Gastrocnemius medialis (tissue), 4 donors: ENCODE data around the gene MINDY4. TPM values are rescaled to one million over a fixed set of nuclear protein-coding genes. Genes with fewer than 3 reads are reported as not detected.
A peak's percentile ranks its signal among the peaks of the same experiment; 100 is the strongest.

Experiments
- ATAC-seq, 2 donors: fragments of 150-250 bp; one replicate each; pipeline ENCODE4 v1.9.1; 2016
- DNase-seq, 2 donors: peaks; one replicate each; pipeline ENCODE4 v3.0.0-alpha.2; 2019
- H3K27ac ChIP-seq, 4 donors: fragments of 200-600 bp; sonication (generic); 1 replicate in 1 of 4; 2 replicates in 3 of 4; pipeline ENCODE4 v1.5.1; 2016 to 2018; ENCODE audit warnings: mild to moderate bottlenecking in 2 of 4, moderate library complexity in 1 of 4
- H3K27me3 ChIP-seq, 3 donors: fragments of 200-600 bp; sonication (generic) in 2 of 3; 1 replicate in 1 of 3; 2 replicates in 2 of 3; pipeline versions ENCODE4 v1.5.1 to v1.6.0; 2016 to 2019; ENCODE audit warnings: mild to moderate bottlenecking in 1 of 3, moderate library complexity in 1 of 3
- H3K36me3 ChIP-seq, 2 donors: fragments of 200-600 bp; sonication (generic) in 1 of 2; one replicate each; pipeline ENCODE4 v1.5.1; 2017 to 2018
- H3K4me1 ChIP-seq, 2 donors: fragments of 200-600 bp; sonication (generic) in 1 of 2; one replicate each; pipeline ENCODE4 v1.5.1; 2016 to 2017; ENCODE audit warnings: mild to moderate bottlenecking in 2 of 2
- H3K4me3 ChIP-seq, 4 donors: fragments of 200-600 bp; sonication (generic) in 3 of 4; 1 replicate in 1 of 4; 2 replicates in 3 of 4; pipeline ENCODE4 v1.5.1; 2016 to 2019; ENCODE audit warnings: mild to moderate bottlenecking in 2 of 4
- H3K9me3 ChIP-seq, 3 donors: fragments of 200-600 bp; sonication (generic) in 2 of 3; 1 replicate in 1 of 3; 2 replicates in 2 of 3; pipeline ENCODE4 v1.5.1; 2016 to 2019
- POLR2A ChIP-seq, 2 donors: fragments of 450-650 bp; IDR thresholded peaks; one replicate each; pipeline ENCODE4 v1.6.1; 2017; ENCODE audit warnings: antibody characterized with exemption in 2 of 2, mild to moderate bottlenecking in 2 of 2, moderate library complexity in 2 of 2
- in situ Hi-C, 4 donors: fragments of 200-750 bp; cut with MboI; loops; one replicate each; pipeline versions ENCODE4 v1.15.0 to v1.8.0; 2017; ENCODE audit warnings: low sequenced_read_pairs in 4 of 4
- intact Hi-C: fragments of 100-400 bp; cut with DNase I; formaldehyde crosslinking; loops from one replicate; pipeline ENCODE4 v1.15.1; 2023; ENCODE audit warnings: low total_unique reads
- total RNA-seq, 4 donors: library from RNA; depleted of rRNA; stranded (reverse); fragments of >200 nt; gene quantifications; one replicate each; pipeline versions ENCODE4 v1.1.0 to v1.2.3, GENCODE V29; 2016
- TF ChIP-seq, protein P1 (sequence below), 5 experiments: fragments of 450-650 bp in 3 of 5; fragments of 200-600 bp in 2 of 5; sonication (generic) in 2 of 5; IDR thresholded peaks in 4 of 5; conservative IDR thresholded peaks in 1 of 5; 1 replicate in 4 of 5; 2 replicates in 1 of 5; pipeline ENCODE4 v1.5.1; 2016 to 2019; ENCODE audit warnings: antibody characterized with exemption in 5 of 5, mild to moderate bottlenecking in 3 of 5, moderate library complexity in 3 of 5

Gene MINDY4
- total RNA-seq, 4 donors from 2014 or later, result 1.4 to 4.3 (median 3.0) TPM

DNA sequence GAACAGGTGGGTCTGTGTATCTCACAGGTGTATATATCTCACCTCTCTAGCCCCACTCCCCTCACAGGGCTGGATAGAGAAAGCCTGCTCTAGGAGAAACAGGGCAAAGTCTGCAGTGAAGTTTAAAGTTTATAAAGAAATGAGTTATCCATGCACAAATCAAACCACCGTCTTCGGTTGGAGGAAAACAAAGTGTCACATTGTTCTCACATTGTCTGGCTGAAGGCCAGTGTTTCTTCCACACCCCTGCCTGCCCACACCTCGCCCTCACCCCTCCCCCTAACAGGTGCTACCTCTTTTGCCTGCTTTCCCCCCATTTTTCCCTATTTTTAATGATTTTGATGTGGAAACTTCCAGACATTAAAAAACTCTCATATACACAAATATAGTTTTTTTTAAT is 166.2 kb downstream of the MINDY4 start:
- ATAC-seq, result no peak
- Histone ChIP-seq H3K36me3 (no peaks in the 10 kb centered on the region), H3K4me3 (no peak overlapping the region), H3K9me3 (no peaks in the 10 kb centered on the region), H3K27ac (no peak overlapping the region), H3K27me3 (peaks cover 0 to 4% (median 0%) of the 10 kb centered on the region in 3 donors), H3K4me1 (peaks cover 0 to 4% of the 10 kb centered on the region in 2 donors)
- TF ChIP-seq, protein P1, sequence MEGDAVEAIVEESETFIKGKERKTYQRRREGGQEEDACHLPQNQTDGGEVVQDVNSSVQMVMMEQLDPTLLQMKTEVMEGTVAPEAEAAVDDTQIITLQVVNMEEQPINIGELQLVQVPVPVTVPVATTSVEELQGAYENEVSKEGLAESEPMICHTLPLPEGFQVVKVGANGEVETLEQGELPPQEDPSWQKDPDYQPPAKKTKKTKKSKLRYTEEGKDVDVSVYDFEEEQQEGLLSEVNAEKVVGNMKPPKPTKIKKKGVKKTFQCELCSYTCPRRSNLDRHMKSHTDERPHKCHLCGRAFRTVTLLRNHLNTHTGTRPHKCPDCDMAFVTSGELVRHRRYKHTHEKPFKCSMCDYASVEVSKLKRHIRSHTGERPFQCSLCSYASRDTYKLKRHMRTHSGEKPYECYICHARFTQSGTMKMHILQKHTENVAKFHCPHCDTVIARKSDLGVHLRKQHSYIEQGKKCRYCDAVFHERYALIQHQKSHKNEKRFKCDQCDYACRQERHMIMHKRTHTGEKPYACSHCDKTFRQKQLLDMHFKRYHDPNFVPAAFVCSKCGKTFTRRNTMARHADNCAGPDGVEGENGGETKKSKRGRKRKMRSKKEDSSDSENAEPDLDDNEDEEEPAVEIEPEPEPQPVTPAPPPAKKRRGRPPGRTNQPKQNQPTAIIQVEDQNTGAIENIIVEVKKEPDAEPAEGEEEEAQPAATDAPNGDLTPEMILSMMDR (IDR thresholded peaks at IDR 0.05 in 4 of 5, conservative IDR thresholded peaks at IDR 0.05 in 1 of 5), result no peak
- no peak for TF ChIP-seq POLR2A (IDR thresholded peaks at IDR 0.05)
- intact Hi-C loops, result loop anchor here (10.0 kb wide), 1 partner anchor 133 kb away; no protein-coding TSS in a partner anchor
- in situ Hi-C loops, result no loop called here
- DNase-seq, result no peak

GRCh38 chr7:30938435-30939316 is 167.5 kb downstream of the MINDY4 start:
- H3K27me3 ChIP-seq, result peaks cover 0 to 4% (median 4%) of the 10 kb centered on the region in 3 donors
- intact Hi-C loops (loop anchor here (10.0 kb wide), 1 partner anchor 134 kb away; no protein-coding TSS in a partner anchor), in situ Hi-C loops (no loop called here)
- DNase-seq, result peak; percentile 38 to 56
- H3K4me1 ChIP-seq, result peaks cover 0 to 4% of the 10 kb centered on the region in 2 donors
- H3K36me3 ChIP-seq, result no peaks in the 10 kb centered on the region
- peak; percentile 58 to 78 for ATAC-seq
- TF ChIP-seq, protein P1 (IDR thresholded peaks at IDR 0.05 in 4 of 5, conservative IDR thresholded peaks at IDR 0.05 in 1 of 5), result peak; percentile 54 to 96 (median 83)
- TF ChIP-seq POLR2A (IDR thresholded peaks at IDR 0.05), result no peak
- H3K27ac ChIP-seq, result no peak overlapping the region
- H3K9me3 ChIP-seq, result no peaks in the 10 kb centered on the region
- peak overlapping the region in 1 of 4 donors; percentile 11 for H3K4me3 ChIP-seq

DNA sequence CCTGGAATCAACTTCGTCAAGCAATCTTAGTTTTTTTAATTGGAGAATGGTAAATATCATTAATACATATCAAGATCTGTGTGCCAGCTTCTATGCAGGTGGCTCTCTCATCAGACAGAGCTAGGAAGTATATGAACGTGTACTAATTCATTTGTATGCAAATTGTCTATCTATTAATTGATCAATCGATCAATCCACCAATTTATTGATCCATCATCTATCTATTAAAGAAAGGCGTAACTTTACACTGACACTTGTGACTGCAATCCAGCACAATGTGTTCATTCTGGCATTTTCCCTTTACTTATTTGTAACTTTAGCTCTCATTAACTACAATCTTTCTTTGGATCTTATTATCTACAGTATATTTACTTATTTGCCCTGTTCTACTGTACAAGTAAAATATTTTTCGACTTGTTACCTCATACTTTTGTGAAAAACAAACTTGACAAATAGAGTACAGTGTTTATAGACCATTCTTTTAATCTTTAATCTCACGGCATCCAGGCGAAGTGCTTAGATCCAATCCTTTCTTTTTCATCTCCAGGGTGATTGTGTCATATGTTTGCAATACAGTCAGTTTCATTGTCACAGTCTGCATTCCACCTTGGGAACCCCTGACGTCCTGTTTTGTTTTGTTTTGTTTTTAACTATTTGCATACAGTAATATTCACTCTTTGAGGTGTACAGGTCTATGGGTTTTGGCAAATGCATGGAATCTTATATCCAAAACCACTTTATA is 170.5 kb downstream of the MINDY4 start:
- no peak for ATAC-seq

More for the DNA sequence above, 170.5 kb downstream of the MINDY4 start:
- Histone ChIP-seq H3K9me3 (peaks cover 0 to 8% (median 0%) of the 10 kb centered on the region in 3 donors), H3K36me3 (no peaks in the 10 kb centered on the region), H3K27me3 (peaks cover 0 to 16% (median 4%) of the 10 kb centered on the region in 3 donors), H3K4me3 (no peak overlapping the region), H3K27ac (no peak overlapping the region), H3K4me1 (no peaks in the 10 kb centered on the region)
- in situ Hi-C loops, result no loop called here
- intact Hi-C loops, result no loop called here
- DNase-seq, result no peak
- no peak for TF ChIP-seq POLR2A (IDR thresholded peaks at IDR 0.05)
- TF ChIP-seq, protein P1 (IDR thresholded peaks at IDR 0.05 in 4 of 5, conservative IDR thresholded peaks at IDR 0.05 in 1 of 5), result no peak

Other genes with a start within 250 kb of the MINDY4 start
- gene GARS1, start 176.5 kb upstream of the MINDY4 start, total RNA-seq, result 10 to 100 TPM; 52.1 to 67.7 (median 60.1) TPM
- under 1 TPM in 2 of 4 donors, not detected in 2; 0.07 to 0.52 TPM for gene CRHR2, start 89.0 kb upstream of the MINDY4 start, total RNA-seq
- 1 to 10 TPM; 1.9 to 8.6 (median 5.5) TPM for gene INMT, start 19.3 kb upstream of the MINDY4 start, total RNA-seq
- 100 to 1,000 TPM in 3 of 4 donors, 10 to 100 TPM in 1; 81.9 to 149 (median 113) TPM for gene AQP1, start 140.4 kb downstream of the MINDY4 start, total RNA-seq
- gene GHRHR, start 192.5 kb downstream of the MINDY4 start, total RNA-seq, result not detected